Measurements from ENCODE around the gene POMT2.
A peak's percentile ranks its signal among the peaks of the same experiment; 100 is the strongest.

Gene POMT2

GRCh38 chr14:77264466-77265186, 56.1 kb downstream of the POMT2 start:
- no peak for DNase-seq

GRCh38 chr14:77260631-77261030, 60.1 kb downstream of the POMT2 start:
- no peak for DNase-seq

- DNase-seq = no peak
Observed at GRCh38 chr14:77260199-77260598, 60.5 kb downstream of the POMT2 start.

GRCh38 chr14:77259025-77259715, 61.5 kb downstream of the POMT2 start:
- no peak for DNase-seq

- no peak for DNase-seq
Observed at GRCh38 chr14:77258566-77258965, 62.1 kb downstream of the POMT2 start.

- no peak for DNase-seq
Observed at GRCh38 chr14:77257700-77258099, 63.0 kb downstream of the POMT2 start.

GRCh38 chr14:77256694-77257093, 64.0 kb downstream of the POMT2 start:
- no peak for DNase-seq

GRCh38 chr14:77253333-77254190, 67.1 kb downstream of the POMT2 start:
- DNase-seq = no peak

- DNase-seq = no peak
Observed at GRCh38 chr14:77251870-77252269, 68.8 kb downstream of the POMT2 start.

- no peak for DNase-seq
Observed at GRCh38 chr14:77250927-77251326, 69.8 kb downstream of the POMT2 start.

GRCh38 chr14:77249286-77249685, 71.4 kb downstream of the POMT2 start:
- DNase-seq = no peak

- no peak for DNase-seq
Observed at GRCh38 chr14:77248666-77249065, 72.0 kb downstream of the POMT2 start.

- DNase-seq = no peak
Observed at GRCh38 chr14:77246784-77247183, 73.9 kb downstream of the POMT2 start.

GRCh38 chr14:77245820-77246219, 74.9 kb downstream of the POMT2 start:
- DNase-seq = no peak

GRCh38 chr14:77243853-77244252, 76.8 kb downstream of the POMT2 start:
- no peak for DNase-seq

- DNase-seq = no peak
Observed at GRCh38 chr14:77242752-77243151, 77.9 kb downstream of the POMT2 start.

- DNase-seq = no peak
Observed at GRCh38 chr14:77241955-77242354, 78.7 kb downstream of the POMT2 start.

- no peak for DNase-seq
Observed at GRCh38 chr14:77240336-77240915, 80.3 kb downstream of the POMT2 start.

- no peak for DNase-seq
Observed at GRCh38 chr14:77239412-77239811, 81.3 kb downstream of the POMT2 start.

GRCh38 chr14:77238996-77239395, 81.7 kb downstream of the POMT2 start:
- DNase-seq = no peak

GRCh38 chr14:77238356-77238755, 82.3 kb downstream of the POMT2 start:
- DNase-seq = no peak

- no peak for DNase-seq
Observed at GRCh38 chr14:77236814-77237213, 83.9 kb downstream of the POMT2 start.

- peak; percentile 80 for DNase-seq
Observed at GRCh38 chr14:77231721-77232120, 89.0 kb downstream of the POMT2 start.
